ENCODE data around the gene KAT2A.

Gene KAT2A

DNA sequence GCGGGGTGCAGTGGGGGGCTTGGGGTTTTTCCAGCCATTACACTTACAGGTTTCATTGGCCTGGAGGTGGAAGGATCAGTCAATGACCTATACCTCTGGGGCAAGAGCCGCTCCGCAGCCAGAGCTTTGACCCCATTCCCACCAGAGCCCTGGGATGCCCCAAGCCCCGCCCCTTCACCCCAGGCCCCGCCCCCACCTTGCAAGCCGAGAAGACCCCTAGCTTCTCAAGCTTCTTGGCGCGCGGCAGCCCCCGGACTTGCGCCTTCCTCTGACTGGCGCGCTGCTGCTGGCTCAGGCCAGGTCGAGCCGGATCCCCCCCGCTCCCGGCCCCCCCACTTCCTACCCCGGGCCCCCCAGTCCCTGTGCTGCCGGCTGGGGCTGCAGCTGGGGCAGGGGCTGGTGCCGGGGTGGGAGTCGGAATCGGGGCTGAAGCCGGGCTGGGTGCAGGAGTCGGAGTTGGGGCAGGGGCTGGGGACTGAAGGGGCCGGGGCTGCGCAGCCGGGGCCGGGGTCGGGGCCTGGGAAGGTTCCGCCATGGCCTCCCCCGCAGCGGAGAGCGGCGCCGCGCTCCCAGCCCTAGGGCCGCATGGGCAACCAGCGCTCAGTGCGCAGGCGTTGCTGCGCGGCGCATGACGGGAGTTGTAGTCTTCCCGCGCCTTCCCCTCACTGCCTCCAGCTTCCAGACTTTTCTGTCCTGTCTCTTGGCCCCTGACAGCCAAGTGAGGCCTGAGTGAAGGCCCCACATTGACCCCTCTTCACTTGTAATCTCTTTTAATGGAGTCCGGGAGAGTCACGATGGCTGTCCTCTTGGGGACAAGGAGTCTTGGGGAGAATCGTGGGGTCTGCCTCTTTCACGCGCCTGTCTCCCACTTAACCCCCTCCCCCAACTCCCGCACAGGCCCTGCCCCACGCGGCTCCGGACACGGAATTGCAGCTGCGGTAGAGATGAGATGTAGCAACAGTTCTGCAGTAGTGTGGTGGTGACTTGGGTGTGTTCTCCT lies at the start of gene KAT2A:
Gene KAT2A, minus strand, starts transcription at position 598 of the 1,000 bp plus-strand sequence. Its CDS starts 63 bp downstream, at position 535.
- Histone ChIP-seq H3K4me3 (ENCODE audit: insufficient read length, low read depth) (peak within 1 kb of the TSS; percentile 38), H3K9ac (ENCODE audit: insufficient read length, low read depth) (peak within 1 kb of the TSS; percentile 39)
- peak; percentile 59 for DNase-seq (ENCODE audit: low read depth, low spot score)

DNA sequence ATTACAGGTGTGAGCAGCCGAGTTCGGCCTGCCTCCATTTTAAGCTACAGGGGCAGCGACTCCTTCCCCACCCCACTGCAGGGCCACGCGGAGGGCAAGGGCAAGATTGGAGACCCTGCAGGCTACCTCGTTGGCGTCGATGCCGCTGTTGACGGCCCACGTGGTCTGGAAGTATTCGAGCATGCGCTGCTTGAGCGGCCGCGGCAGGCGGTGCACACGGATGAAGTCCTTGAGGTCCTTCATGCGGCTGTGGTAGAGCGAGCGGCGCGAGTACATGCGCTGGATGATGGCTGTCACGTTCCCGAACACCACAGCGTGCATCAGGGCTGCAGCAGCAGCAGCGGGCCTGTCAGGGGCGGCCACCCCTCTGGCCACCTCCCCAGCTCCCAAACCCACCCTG lies 48.2 kb upstream of the KAT2A start:
- H3K27me3 ChIP-seq (ENCODE audit: insufficient read depth, insufficient read length), result no peaks in the 10 kb centered on the region
- H3K4me1 ChIP-seq (ENCODE audit: insufficient read depth, insufficient read length), result peaks cover 7% of the 10 kb centered on the region
- H3K4me3 ChIP-seq (ENCODE audit: insufficient read length, low read depth), result no peak overlapping the region
- DNase-seq (ENCODE audit: low read depth, low spot score), result no peak
- no peaks in the 10 kb centered on the region for H3K9me3 ChIP-seq (ENCODE audit: insufficient read depth, low read length)
- TF ChIP-seq YY1 (IDR thresholded peaks at IDR 0.05; ENCODE audit: insufficient read depth, insufficient read length), result no peak
- H3K9ac ChIP-seq (ENCODE audit: insufficient read length, low read depth), result no peak overlapping the region
- H3K36me3 ChIP-seq (ENCODE audit: insufficient read depth, insufficient read length, low read length), result no peaks in the 10 kb centered on the region

More for the DNA sequence above, at the start of gene KAT2A:
- Histone ChIP-seq H3K9me3 (ENCODE audit: insufficient read depth, low read length) (no peaks in the 10 kb centered on the region), H3K27me3 (ENCODE audit: insufficient read depth, insufficient read length) (no peaks in the 10 kb centered on the region), H3K4me1 (ENCODE audit: insufficient read depth, insufficient read length) (peaks cover 30% of the 10 kb centered on the region), H3K36me3 (ENCODE audit: insufficient read depth, insufficient read length, low read length) (peaks cover 80% of the 10 kb centered on the region)
- TF ChIP-seq YY1 (IDR thresholded peaks at IDR 0.05; ENCODE audit: insufficient read depth, insufficient read length), result peak; percentile 34
- no peak for TF ChIP-seq ZNF274 (IDR thresholded peaks at IDR 0.05; ENCODE audit: low read depth, low read length)
- TF ChIP-seq SUZ12 (IDR thresholded peaks at IDR 0.05; ENCODE audit: extremely low read depth, insufficient read depth, insufficient read length), result no peak

DNA sequence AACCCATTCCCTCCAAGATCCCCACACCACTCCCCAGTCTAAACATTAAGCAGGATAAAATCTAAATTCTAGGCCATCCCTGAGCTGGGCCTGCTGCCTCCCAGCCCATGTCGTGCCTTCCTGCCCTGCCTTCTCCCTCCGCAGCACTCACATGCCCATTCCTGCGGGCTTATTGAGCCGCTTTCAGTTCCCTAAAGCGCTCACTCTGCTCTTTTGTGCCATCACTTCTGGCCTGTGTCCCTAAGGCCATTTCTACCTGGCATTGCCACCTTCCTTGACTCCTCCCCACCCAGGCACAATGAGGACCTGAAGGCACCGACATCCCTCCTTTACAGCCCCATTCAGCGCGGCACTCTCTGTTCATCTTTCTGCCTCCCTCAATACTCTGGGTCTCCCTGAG lies 46.6 kb upstream of the KAT2A start:
- peaks cover 11% of the 10 kb centered on the region for H3K4me1 ChIP-seq (ENCODE audit: insufficient read depth, insufficient read length)
- H3K27me3 ChIP-seq (ENCODE audit: insufficient read depth, insufficient read length), result no peaks in the 10 kb centered on the region
- no peaks in the 10 kb centered on the region for H3K9me3 ChIP-seq (ENCODE audit: insufficient read depth, low read length)
- H3K36me3 ChIP-seq (ENCODE audit: insufficient read depth, insufficient read length, low read length), result no peaks in the 10 kb centered on the region
- H3K4me3 ChIP-seq (ENCODE audit: insufficient read length, low read depth), result no peak overlapping the region
- DNase-seq (ENCODE audit: low read depth, low spot score), result no peak
- TF ChIP-seq YY1 (IDR thresholded peaks at IDR 0.05; ENCODE audit: insufficient read depth, insufficient read length), result no peak
- no peak for TF ChIP-seq ZNF274 (IDR thresholded peaks at IDR 0.05; ENCODE audit: low read depth, low read length)
- no peak for TF ChIP-seq SUZ12 (IDR thresholded peaks at IDR 0.05; ENCODE audit: extremely low read depth, insufficient read depth, insufficient read length)
- H3K9ac ChIP-seq (ENCODE audit: insufficient read length, low read depth), result no peak overlapping the region

- DNase-seq (ENCODE audit: low read depth, low spot score), result no peak
- TF ChIP-seq SUZ12 (IDR thresholded peaks at IDR 0.05; ENCODE audit: extremely low read depth, insufficient read depth, insufficient read length) (no peak), YY1 (IDR thresholded peaks at IDR 0.05; ENCODE audit: insufficient read depth, insufficient read length) (no peak), ZNF274 (IDR thresholded peaks at IDR 0.05; ENCODE audit: low read depth, low read length) (no peak)
- H3K36me3 ChIP-seq (ENCODE audit: insufficient read depth, insufficient read length, low read length), result no peaks in the 10 kb centered on the region
- H3K9ac ChIP-seq (ENCODE audit: insufficient read length, low read depth), result no peak overlapping the region
- H3K4me3 ChIP-seq (ENCODE audit: insufficient read length, low read depth), result no peak overlapping the region
- no peaks in the 10 kb centered on the region for H3K27me3 ChIP-seq (ENCODE audit: insufficient read depth, insufficient read length)
- peaks cover 10% of the 10 kb centered on the region for H3K4me1 ChIP-seq (ENCODE audit: insufficient read depth, insufficient read length)
- H3K9me3 ChIP-seq (ENCODE audit: insufficient read depth, low read length), result no peaks in the 10 kb centered on the region
Measured at GRCh38 chr17:42166196-42166763, 45.1 kb upstream of the KAT2A start.

DNA sequence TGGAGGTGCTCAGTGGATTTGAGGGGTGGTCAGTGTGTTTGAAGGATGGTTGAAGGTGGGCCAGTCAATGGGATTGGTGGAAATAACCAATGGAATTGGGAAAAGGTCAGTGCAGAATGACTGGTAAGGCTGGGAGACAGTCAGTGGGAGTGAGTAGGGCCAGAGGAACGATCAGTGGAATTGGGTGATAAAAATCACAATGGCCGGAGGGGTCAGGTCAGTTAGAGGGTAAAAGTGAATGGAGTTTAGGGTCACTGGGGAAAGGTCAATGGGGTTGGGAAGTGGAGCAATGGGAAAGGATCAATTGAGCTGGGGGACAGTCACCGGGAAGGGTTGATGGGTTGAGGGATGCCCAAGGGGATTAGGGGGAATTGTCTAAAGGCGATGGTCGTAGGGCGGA lies 44.6 kb upstream of the KAT2A start:
- Histone ChIP-seq H3K9ac (ENCODE audit: insufficient read length, low read depth) (no peak overlapping the region), H3K4me3 (ENCODE audit: insufficient read length, low read depth) (no peak overlapping the region), H3K27me3 (ENCODE audit: insufficient read depth, insufficient read length) (no peaks in the 10 kb centered on the region), H3K4me1 (ENCODE audit: insufficient read depth, insufficient read length) (peaks cover 13% of the 10 kb centered on the region), H3K9me3 (ENCODE audit: insufficient read depth, low read length) (no peaks in the 10 kb centered on the region), H3K36me3 (ENCODE audit: insufficient read depth, insufficient read length, low read length) (no peaks in the 10 kb centered on the region)
- DNase-seq (ENCODE audit: low read depth, low spot score), result no peak
- TF ChIP-seq SUZ12 (IDR thresholded peaks at IDR 0.05; ENCODE audit: extremely low read depth, insufficient read depth, insufficient read length) (no peak), YY1 (IDR thresholded peaks at IDR 0.05; ENCODE audit: insufficient read depth, insufficient read length) (no peak), ZNF274 (IDR thresholded peaks at IDR 0.05; ENCODE audit: low read depth, low read length) (no peak)

DNA sequence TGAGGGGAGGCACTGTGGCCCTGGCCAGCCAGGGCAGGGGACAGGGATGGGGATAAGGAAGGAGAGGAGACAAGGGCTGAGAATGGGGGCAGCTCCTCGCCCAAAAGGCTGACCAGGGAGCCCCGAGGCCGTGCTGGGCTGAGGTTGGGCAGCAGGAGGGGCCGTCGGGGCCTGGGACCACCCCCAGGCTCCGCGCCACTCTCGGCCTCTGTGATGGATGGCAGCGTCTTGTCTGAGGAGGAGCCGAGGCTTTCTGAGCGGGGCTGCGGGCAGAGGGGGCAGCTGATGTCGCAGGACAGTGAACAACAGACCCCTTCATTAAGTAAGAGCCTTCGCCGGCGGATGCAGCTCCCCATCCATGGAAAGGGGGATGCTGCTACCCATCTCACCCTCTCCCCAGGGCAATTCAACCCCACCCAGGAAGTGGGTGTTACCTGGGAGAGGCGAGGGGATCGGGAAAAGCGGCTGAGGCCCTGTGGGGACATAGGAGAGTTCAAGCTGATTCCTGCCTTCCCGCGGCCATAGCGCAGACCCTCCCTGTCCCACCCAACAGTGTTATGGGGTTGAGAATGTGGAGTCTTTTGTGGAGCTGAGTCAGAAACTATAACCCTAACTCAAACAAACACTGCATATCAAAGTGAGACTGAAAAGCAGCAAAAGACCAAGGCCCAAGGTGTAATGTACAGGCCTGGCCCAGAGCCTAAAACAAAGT lies 42.7 kb upstream of the KAT2A start:
- Histone ChIP-seq H3K4me3 (ENCODE audit: insufficient read length, low read depth) (no peak overlapping the region), H3K27me3 (ENCODE audit: insufficient read depth, insufficient read length) (no peaks in the 10 kb centered on the region), H3K4me1 (ENCODE audit: insufficient read depth, insufficient read length) (peaks cover 19% of the 10 kb centered on the region), H3K9me3 (ENCODE audit: insufficient read depth, low read length) (no peaks in the 10 kb centered on the region), H3K9ac (ENCODE audit: insufficient read length, low read depth) (no peak overlapping the region), H3K36me3 (ENCODE audit: insufficient read depth, insufficient read length, low read length) (no peaks in the 10 kb centered on the region)
- TF ChIP-seq YY1 (IDR thresholded peaks at IDR 0.05; ENCODE audit: insufficient read depth, insufficient read length), result no peak
- TF ChIP-seq ZNF274 (IDR thresholded peaks at IDR 0.05; ENCODE audit: low read depth, low read length), result no peak
- no peak for TF ChIP-seq SUZ12 (IDR thresholded peaks at IDR 0.05; ENCODE audit: extremely low read depth, insufficient read depth, insufficient read length)
- DNase-seq (ENCODE audit: low read depth, low spot score), result no peak

- DNase-seq (ENCODE audit: low read depth, low spot score), result no peak
- H3K27me3 ChIP-seq (ENCODE audit: insufficient read depth, insufficient read length), result no peaks in the 10 kb centered on the region
- H3K36me3 ChIP-seq (ENCODE audit: insufficient read depth, insufficient read length, low read length), result no peaks in the 10 kb centered on the region
- no peaks in the 10 kb centered on the region for H3K9me3 ChIP-seq (ENCODE audit: insufficient read depth, low read length)
- H3K9ac ChIP-seq (ENCODE audit: insufficient read length, low read depth), result peak overlapping the region; percentile 6
- H3K4me1 ChIP-seq (ENCODE audit: insufficient read depth, insufficient read length), result peaks cover 19% of the 10 kb centered on the region
- no peak overlapping the region for H3K4me3 ChIP-seq (ENCODE audit: insufficient read length, low read depth)
- TF ChIP-seq YY1 (IDR thresholded peaks at IDR 0.05; ENCODE audit: insufficient read depth, insufficient read length), result no peak
- no peak for TF ChIP-seq ZNF274 (IDR thresholded peaks at IDR 0.05; ENCODE audit: low read depth, low read length)
- TF ChIP-seq SUZ12 (IDR thresholded peaks at IDR 0.05; ENCODE audit: extremely low read depth, insufficient read depth, insufficient read length), result no peak
Measured at GRCh38 chr17:42163113-42163512, 41.9 kb upstream of the KAT2A start.
